Gastrocnemius medialis (tissue), 4 donors: Measurements from ENCODE around the gene RAD9B.
A peak's percentile ranks its signal among the peaks of the same experiment; 100 is the strongest.

ENCODE experiments used
- CTCF ChIP-seq, 5 experiments: fragments of 450-650 bp in 3 of 5; fragments of 200-600 bp in 2 of 5; sonication (generic) in 2 of 5; IDR thresholded peaks in 4 of 5; conservative IDR thresholded peaks in 1 of 5; 1 replicate in 4 of 5; 2 replicates in 1 of 5; pipeline ENCODE4 v1.5.1; 2016 to 2019; ENCODE audit warnings: antibody characterized with exemption in 5 of 5, mild to moderate bottlenecking in 3 of 5, moderate library complexity in 3 of 5
- POLR2A ChIP-seq, 2 donors: fragments of 450-650 bp; IDR thresholded peaks; one replicate each; pipeline ENCODE4 v1.6.1; 2017; ENCODE audit warnings: antibody characterized with exemption in 2 of 2, mild to moderate bottlenecking in 2 of 2, moderate library complexity in 2 of 2

DNA sequence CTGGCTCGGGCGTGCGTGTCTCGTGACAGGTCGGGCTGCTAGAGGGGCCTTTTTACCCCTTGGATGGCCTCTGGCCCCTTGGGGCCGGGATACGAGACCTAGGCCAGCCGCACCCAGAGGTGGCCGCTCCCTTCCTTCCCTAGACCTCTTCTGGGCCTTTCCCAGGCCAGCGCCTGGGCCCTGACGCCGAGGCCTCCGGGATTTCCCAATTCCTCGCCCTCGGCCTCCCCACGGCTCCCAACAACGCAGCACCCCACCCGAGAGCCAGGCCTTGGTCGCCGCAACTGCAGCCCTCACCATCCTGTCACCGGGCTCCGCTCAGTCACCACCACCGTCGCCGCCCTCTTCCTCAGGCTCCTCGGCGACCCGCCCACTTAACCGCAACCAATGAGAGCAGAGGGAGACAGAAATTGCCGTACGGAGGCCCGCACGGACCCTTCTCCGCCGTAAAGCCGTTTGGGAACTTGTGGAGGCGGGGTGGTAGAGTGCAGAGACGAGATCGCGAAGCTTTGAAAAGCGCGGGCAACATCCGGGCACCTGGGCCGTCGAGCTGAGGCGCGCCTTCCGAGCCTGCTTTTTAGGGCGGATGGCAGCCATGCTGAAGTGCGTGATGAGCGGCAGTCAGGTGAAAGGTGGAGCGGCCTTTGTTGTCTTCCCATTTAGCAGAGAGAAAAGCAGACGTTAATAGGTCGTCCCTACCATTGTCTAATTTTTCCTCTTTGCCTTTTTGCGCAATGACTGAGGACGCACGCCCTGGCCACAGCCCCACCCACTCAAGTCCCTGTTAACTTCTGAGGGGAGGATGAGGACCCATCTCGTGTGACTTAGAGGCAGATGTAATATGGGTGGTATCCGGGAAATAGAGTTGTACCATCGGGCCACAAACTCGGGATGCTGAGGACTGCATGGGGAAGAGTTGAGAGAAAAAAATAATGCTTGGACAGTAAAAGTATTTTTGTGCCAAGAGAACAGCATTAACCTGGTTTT, at the start of gene RAD9B, which contains the start of gene VPS29:
- TF ChIP-seq POLR2A (IDR thresholded peaks at IDR 0.05) (peak; percentile 95 to 97), CTCF (IDR thresholded peaks at IDR 0.05 in 4 of 5, conservative IDR thresholded peaks at IDR 0.05 in 1 of 5) (no peak)
